Measurements from ENCODE around the gene NKG7.
A peak's percentile ranks its signal among the peaks of the same experiment; 100 is the strongest.

- TF ChIP-seq POLR2A (IDR thresholded peaks at IDR 0.05) = no peak
- peak; percentile 52 to 88 (median 71) for TF ChIP-seq CTCF (IDR thresholded peaks at IDR 0.05)
Observed at GRCh38 chr19:51422053-51422448, 49.6 kb upstream of the NKG7 start.
